Kidney capillary endothelial cell (primary cell): ENCODE measurements around the gene RAF1.
"Not testable (repeated sequence)": the region's sequence is repeated elsewhere in the genome, so short reads cannot be mapped to it uniquely, and the experiment has no call there.

ENCODE experiments used
- DNase-seq: peaks from one replicate; pipeline ENCODE4 v3.0.0-alpha.2; 2018; ENCODE audit warnings: low spot score

The RAF1 gene

DNA sequence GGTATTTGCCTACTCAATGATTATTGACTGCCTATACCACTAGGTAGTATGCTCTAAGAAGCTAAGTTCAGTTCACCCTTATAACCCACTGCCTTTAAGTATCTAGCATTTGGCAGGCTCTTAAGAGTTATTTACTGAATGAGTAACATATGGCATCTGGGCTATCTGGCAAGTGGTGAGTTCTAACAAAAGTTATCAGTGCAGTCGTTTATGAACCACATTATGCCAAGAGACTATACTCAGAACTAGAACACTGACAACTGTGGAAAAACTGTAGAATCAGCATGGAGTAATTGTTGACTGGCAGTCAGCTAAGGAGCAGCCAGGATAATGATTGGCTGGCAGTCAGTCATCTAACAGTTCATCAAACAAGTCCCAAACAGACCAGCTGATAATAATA is 25.8 kb downstream of the RAF1 start:
- DNase-seq, result no peak

GRCh38 chr3:12633108-12633507 is 30.8 kb downstream of the RAF1 start:
- no peak for DNase-seq

GRCh38 chr3:12632523-12632922 is 31.4 kb downstream of the RAF1 start:
- DNase-seq, result no peak

DNA sequence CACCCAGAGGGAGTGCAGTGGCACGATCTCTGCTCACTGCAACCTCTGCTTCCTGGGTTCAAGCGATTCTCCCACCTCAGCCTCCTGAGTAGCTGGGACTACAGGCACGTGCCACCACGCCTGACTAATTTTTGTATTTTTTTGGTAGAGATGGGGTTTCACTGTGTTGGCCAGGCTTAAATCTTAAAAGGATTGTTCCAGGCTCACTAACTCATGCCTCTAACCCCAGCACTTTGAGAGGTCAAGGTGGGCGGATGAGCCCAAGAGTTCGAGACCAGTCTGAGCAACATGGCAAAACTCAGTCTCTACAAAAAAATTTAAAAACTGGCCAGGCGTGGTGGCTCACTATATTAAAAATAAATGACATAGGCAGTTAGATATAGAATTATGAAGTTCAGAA is 33.1 kb downstream of the RAF1 start:
- not testable (repeated sequence) for DNase-seq

DNA sequence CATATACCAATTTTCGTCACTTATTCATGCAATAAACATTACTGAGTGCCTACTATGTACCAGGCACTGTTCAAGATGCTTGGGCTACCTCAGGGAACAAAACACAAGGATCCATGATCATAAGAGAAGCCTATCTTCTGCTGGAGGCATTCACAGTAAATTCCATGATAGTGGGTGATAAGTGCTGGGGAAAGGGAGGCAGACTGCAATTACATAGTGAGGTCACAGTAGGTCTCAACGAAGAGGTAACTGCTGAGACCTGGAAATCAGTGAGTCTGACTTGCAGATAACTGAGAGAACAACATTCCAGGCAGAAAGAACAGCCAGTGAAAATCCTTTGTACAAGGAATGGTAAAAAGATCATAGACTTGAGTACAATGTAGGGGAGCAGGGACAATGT is 33.6 kb downstream of the RAF1 start:
- no peak for DNase-seq

- no peak for DNase-seq
These were observed 34.4 kb downstream of the RAF1 start for GRCh38 chr3:12629560-12629959.

GRCh38 chr3:12628813-12629212 is 35.1 kb downstream of the RAF1 start:
- no peak for DNase-seq

DNA sequence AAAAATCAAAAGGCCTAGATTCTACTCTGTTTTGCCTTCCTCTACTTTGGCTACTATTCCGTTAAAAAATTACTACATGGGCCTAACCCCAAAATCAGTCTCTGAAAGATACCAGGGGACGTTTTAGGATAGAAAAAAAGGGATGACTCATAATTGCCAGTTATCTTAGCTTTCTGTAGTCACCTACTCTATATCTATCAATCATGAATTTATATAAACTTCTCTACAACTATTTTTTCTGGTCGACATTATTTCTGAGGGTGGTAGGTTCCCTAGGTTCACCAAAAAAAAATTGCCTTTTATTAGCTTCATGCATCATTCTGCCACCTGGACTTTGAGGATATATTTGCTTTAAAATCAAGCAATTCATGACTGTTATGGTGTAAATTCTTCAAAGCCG is 36.5 kb downstream of the RAF1 start:
- DNase-seq, result no peak

DNA sequence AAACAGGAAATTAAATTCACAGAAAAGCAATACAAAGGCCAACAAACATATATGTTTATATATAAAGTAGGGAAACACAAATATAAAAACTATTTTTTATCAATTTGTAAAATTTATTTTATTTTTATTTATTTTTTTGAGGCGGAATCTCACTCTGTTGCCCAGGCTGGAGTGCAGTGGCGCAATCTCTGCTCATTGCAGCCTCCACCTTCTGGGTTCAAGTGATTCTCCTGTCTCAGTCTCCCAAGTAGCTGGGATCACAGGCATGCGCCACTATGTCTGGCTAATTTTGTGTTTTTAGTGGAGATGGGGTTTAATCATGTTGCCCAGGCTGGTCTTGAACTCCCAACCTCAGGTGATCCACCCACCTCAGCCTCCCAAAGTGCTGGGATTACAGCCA is 39.0 kb downstream of the RAF1 start:
- not testable (repeated sequence) for DNase-seq

DNA sequence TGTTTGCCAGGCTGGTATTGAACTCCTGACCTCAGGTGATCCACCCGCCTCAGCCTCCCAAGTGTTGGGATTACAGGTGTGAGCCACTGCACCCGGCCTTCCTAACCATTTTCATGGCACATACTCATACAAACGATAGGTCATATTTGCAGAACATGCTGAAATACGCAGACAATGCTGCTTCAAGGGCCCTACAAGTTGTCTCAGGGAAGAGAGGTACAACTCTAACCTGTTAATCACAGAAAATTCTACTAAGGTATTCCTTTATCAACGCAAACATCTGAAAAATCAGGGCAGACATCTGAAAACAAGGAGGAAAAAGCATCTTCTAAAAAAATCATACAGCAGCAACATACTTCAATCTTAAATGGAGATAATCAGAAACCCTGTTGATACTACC is 39.9 kb downstream of the RAF1 start:
- DNase-seq, result no peak

GRCh38 chr3:12622335-12622734 is 41.6 kb downstream of the RAF1 start:
- DNase-seq, result no peak

GRCh38 chr3:12620729-12621128 is 43.2 kb downstream of the RAF1 start:
- no peak for DNase-seq

GRCh38 chr3:12620305-12620704 is 43.6 kb downstream of the RAF1 start:
- DNase-seq, result no peak

GRCh38 chr3:12618426-12618825 is 45.5 kb downstream of the RAF1 start:
- DNase-seq, result no peak

DNA sequence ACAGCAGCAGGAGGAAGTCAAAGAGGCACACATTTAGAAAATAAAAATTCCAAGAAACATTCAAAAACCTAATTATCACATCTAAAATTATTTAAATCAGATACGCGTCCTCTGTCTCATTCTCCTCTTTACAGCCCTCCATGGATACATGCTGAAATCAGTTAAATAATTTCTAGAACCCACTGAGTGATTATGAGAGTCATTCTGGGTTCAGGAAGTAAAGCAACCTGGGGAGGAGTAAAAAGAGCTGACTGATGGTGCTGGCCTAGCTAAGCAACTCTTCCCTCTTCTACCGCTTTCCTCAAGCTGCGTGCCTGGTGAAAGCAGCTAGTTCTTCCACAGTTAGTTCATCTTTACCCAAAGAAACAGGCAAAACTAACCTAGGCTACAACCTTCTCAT is 48.7 kb downstream of the RAF1 start:
- DNase-seq, result no peak

GRCh38 chr3:12613250-12613649 is 50.7 kb downstream of the RAF1 start:
- DNase-seq, result no peak

- DNase-seq, result no peak
These were observed 51.2 kb downstream of the RAF1 start for GRCh38 chr3:12612514-12613226.

GRCh38 chr3:12611117-12611516 is 52.8 kb downstream of the RAF1 start:
- no peak for DNase-seq

GRCh38 chr3:12608376-12608775 is 55.5 kb downstream of the RAF1 start:
- DNase-seq, result no peak

- DNase-seq, result no peak
These were observed 59.9 kb downstream of the RAF1 start for GRCh38 chr3:12603969-12604368.

DNA sequence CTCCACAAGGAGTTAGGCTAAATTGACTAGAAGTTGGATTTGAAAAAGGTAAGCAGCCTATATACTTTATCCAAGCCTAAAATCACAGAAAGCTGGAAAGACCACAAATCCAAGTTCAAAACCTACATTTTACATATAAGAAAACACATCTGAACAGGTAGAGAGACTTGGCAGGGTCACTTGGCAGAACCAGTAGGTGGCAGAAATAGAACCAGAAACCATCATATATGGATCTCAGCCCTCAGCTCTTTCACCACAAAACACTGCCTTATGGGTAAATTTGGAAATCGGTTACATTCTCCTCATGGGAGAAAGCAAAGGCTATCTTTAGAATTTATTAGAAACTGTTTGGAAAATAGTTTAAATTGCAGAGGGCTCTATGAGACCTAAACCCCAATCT is 62.8 kb downstream of the RAF1 start:
- no peak for DNase-seq

GRCh38 chr3:12598890-12599289 is 65.0 kb downstream of the RAF1 start:
- DNase-seq, result no peak

DNA sequence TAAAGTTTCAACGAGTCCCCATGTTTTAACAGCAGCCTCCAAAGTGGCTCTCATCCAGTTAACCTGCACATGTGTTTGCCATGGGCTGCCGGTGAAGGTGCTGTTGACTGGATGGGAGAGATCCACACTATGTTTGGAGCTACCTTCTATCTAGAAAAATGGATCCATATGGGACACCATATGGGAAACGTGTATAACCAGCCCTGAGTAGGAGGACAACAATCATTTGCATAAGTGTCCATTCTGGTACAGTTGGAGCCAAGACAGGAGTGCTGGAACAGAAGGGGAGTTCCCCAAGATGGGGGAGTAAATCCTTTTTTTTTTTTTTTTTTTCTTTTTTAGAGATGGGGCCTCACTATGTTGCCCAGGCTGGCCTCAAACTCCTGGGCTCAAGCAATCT is 70.4 kb downstream of the RAF1 start:
- DNase-seq, result no peak

GRCh38 chr3:12591997-12592715 is 71.8 kb downstream of the RAF1 start:
- no peak for DNase-seq
